Measurements from ENCODE around the gene CROCC2.

The CROCC2 gene

DNA sequence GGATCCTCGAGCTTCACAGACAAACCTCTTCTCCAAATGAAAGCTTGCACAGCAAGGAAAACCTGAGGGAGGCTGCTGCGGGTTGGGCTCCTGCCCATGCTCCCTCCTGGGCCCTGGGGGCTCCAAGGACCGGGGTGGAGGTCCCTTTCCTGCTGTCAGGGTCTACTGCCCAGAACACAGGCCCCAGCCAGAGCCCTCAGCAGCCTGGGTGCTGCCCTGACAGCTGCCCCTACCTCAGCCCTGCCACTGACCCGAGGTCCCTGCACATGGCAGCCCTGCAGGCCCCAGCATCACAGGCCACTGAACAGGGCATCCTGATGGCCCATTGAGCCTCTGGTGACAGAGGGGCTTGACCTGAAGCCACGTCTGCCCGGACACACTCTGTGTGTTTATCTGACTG lies 41.0 kb downstream of the CROCC2 start:
- no peak for DNase-seq

DNA sequence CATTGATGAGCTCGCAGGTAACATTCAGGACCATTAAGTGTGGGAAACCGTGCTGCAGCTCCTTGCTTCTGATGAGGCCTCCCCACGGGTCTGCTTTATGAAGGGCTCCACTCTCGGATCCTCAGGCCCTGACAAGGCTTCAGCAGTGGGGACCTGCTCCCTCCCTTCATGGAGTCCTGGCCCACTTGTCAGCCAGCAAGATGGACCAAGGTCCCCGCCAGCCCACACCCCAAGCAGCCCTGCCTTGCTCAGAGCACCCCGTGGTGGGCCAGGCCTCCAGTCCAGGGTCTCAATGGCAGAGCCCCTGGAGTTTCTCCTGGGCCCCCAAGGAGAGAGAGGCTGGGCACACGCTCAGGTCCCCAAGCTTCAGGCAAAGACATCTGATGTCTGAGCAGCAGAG lies 41.5 kb downstream of the CROCC2 start:
- DNase-seq = no peak

DNA sequence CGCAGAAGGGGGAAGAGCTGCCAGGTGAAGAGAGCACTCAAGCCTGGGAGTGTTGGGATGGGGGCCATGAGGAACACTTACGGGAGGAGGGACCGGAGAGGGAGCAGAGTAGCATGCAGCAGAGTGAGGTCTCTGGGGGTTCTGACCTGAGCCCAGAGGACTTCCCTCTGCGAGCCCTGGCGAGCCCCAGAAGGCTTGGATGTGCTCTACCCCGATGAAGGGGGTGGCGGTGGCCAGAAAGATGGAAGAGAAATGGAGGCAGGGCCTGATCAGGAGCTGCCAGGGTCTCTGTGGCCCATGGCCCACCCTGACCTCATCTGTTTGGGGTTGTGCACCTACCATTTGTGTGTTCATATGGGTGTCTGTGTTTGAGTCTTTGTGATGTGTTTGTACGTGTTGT lies 42.0 kb downstream of the CROCC2 start:
- DNase-seq = no peak

GRCh38 chr2:240948905-240949790 lies 43.0 kb downstream of the CROCC2 start:
- no peak for DNase-seq

GRCh38 chr2:240949791-240950705 lies 43.9 kb downstream of the CROCC2 start:
- no peak for DNase-seq

GRCh38 chr2:240951045-240951594 lies 45.0 kb downstream of the CROCC2 start:
- DNase-seq = no peak

- DNase-seq = no peak
Measured at GRCh38 chr2:240952496-240953246, 46.5 kb downstream of the CROCC2 start.

GRCh38 chr2:240953426-240954410 lies 47.6 kb downstream of the CROCC2 start:
- no peak for DNase-seq

GRCh38 chr2:240954436-240955305 lies 48.5 kb downstream of the CROCC2 start:
- no peak for DNase-seq

DNA sequence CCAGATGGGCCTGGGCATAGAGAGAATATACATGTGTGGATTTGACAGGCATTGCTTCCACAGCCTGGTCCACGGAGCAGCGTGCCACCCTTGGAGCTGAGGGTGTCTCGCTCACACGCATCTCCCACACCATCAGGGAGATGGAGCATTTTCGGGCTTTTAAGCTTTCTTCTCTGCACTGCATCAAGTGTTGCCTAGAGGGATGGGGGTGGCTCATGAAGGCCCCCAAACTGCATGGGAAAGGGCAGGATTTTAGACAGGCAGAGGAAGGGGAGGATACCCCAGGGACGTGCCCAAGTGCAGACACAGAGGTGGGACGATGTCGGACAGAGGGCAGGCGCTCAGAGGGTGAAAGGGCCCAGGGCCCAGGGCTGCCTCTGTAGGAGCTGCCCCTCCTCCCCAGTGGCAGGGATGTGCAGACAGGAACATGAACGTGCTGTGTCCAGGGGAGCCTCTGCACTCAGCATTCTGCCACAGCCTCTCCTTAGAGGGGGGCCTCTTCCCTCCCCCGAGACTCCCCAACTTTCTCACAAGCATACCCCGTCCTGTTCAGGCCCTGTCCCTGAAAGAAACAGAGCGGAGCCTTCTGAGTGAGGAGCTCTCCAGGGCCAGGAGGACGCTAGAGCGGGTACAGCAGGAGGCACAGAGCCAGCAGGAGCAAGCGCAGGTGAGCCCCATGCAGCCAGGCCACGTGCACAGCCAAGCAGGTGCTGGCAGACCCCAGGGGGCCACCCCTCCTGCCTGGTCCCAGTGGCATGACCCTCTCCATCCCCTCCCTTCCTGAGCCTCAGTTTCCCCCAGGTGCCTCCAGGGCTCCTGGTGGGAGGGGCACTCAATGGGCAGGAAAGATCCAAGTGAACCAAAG lies 49.4 kb downstream of the CROCC2 start:
- no peak for DNase-seq

- DNase-seq = no peak
Measured at GRCh38 chr2:240956171-240956934, 50.2 kb downstream of the CROCC2 start.

- DNase-seq = no peak
Measured at GRCh38 chr2:240956935-240957655, 51.0 kb downstream of the CROCC2 start.

DNA sequence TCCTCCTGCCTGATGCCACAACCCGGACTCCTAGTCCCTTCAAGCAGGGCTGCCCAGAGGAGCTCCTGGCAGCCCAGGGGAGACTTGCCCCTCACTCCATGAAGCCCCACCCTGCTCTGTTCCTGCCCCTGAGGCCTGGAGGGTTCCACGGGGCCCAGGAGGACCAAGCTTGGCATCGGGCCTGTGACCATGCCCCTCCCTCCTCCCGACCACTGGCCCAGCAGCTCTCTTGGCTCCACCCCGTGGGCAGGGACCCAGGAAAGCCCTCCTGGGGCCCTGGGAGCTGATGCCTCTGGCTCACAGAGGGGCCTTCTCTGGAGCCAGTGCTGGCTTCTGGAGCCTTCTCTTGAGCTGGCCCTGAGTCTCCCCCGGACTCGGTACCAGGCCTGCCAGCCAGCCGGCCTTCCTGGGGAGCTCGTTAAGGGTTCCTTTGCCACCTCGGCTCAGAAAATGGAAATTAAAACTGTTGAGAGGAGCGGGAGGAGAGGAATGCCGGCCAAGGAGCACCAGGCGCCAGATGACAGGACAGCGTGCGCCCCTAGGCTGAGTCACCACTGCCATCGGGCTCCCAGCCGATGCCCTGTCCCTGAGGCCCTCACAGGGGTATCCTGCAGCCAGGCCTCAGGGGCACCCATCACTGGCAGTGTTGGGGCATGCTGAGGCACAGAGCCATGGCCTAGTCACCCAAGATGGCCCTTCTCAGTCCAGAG lies 51.7 kb downstream of the CROCC2 start:
- DNase-seq = no peak

GRCh38 chr2:240958366-240959213 lies 52.5 kb downstream of the CROCC2 start:
- no peak for DNase-seq

DNA sequence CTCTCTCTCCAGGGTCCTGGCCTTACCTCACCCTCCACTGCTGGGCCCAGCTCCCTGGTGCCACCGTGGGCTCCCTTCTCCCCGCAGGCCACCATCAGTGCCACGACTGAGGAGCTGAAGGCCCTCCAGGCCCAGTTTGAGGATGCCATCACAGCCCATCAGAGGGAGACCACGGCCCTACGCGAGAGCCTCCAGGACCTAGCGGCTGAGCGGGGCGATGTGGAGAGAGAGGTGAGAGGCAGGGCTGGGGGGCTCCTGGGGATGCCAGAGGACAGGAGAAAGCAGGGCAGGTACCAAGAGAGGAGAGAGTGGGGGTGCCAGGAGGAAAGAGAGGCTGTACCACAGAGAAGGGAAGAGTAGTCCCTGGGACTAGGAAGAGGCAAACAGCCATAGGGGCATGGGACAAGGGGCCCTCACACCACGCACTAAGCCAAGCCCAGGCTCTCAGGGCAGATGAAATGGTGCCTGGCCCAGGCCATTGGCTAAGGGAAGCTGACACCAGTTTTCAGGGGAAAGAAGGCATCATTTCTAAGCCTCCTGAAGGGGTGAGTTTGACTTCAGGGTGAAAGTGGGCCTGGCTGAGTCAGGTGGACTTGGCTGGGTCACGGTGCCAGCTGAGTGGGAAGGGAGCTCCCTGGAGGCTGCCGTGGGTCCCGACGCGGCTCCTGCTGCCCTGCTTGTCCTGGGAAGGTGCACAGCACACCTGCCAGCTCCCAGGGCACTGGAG lies 53.2 kb downstream of the CROCC2 start:
- DNase-seq = no peak

- DNase-seq = no peak
Measured at GRCh38 chr2:240959941-240960308, 53.8 kb downstream of the CROCC2 start.

All from SIG-M5 (cell line).